Heart left ventricle (tissue), 16 donors: Measurements from ENCODE around the gene ESRP2. TPM values are rescaled to one million over a fixed set of nuclear protein-coding genes. Genes with fewer than 3 reads are reported as not detected.
A peak's percentile ranks its signal among the peaks of the same experiment; 100 is the strongest.

Experiments used
- ATAC-seq, 4 donors: fragments of 200-7000 bp; cut with Tn5 transposase; one replicate each; pipeline ENCODE4 v1.9.1; 2020 to 2022; ENCODE audit warnings: moderate library complexity in 4 of 4, mild to moderate bottlenecking in 3 of 4, moderate number of reproducible peaks in 1 of 4
- DNase-seq, 5 donors: peaks; one replicate each; pipeline ENCODE4 v3.0.0-alpha.2; 2020
- H3K27ac ChIP-seq, 12 donors: fragments of 200-600 bp; sonication (generic) in 4 of 12; one replicate each; pipeline versions ENCODE4 v1.5.0 to v1.8.0; 2016 to 2022; ENCODE audit warnings: mild to moderate bottlenecking in 2 of 12
- H3K27me3 ChIP-seq, 9 donors: fragments of 200-600 bp; sonication (generic) in 2 of 9; one replicate each; pipeline versions ENCODE4 v1.5.1 to v1.8.0; 2016 to 2022; ENCODE audit warnings: mild to moderate bottlenecking in 3 of 9
- H3K36me3 ChIP-seq, 9 donors: fragments of 200-600 bp; sonication (generic) in 2 of 9; one replicate each; pipeline versions ENCODE4 v1.5.0 to v1.8.0; 2018 to 2022; ENCODE audit warnings: mild to moderate bottlenecking in 2 of 9
- H3K4me1 ChIP-seq, 12 donors: fragments of 200-600 bp; sonication (generic) in 4 of 12; one replicate each; pipeline versions ENCODE4 v1.5.0 to v1.8.0; 2016 to 2022; ENCODE audit warnings: mild to moderate bottlenecking in 3 of 12
- H3K4me3 ChIP-seq, 12 donors: fragments of 200-600 bp; sonication (generic) in 4 of 12; one replicate each; pipeline versions ENCODE4 v1.5.0 to v1.8.0; 2017 to 2022; ENCODE audit warnings: mild to moderate bottlenecking in 9 of 12, moderate library complexity in 4 of 12
- H3K9me3 ChIP-seq, 12 donors: fragments of 200-600 bp; sonication (generic) in 4 of 12; one replicate each; pipeline versions ENCODE4 v1.5.0 to v1.8.0; 2016 to 2022; ENCODE audit warnings: mild to moderate bottlenecking in 1 of 12
- POLR2A ChIP-seq, 2 donors: fragments of 450-650 bp; IDR thresholded peaks; one replicate each; pipeline ENCODE4 v1.6.1; 2017; ENCODE audit warnings: antibody characterized with exemption in 2 of 2, mild to moderate bottlenecking in 2 of 2, moderate library complexity in 2 of 2
- WGBS, 4 donors: extraction: QIAGEN DNeasy Blood & Tissue Kit in 2 of 4; methylation state at CpG; one replicate each; pipeline versions ENCODE4 v1.1.5 to v1.1.7; 2013 to 2018; 5-methylcytosine and 5-hydroxymethylcytosine counted together
- intact Hi-C, 10 donors: fragments of 100-400 bp; cut with DNase I; formaldehyde crosslinking; loops; one replicate each; pipeline versions ENCODE4 v1.11.1 to v1.14.2; 2022
- polyA plus RNA-seq, 2 donors: library from polyadenylated mRNA; stranded (reverse); fragments of 200-250 nt; gene quantifications; one replicate each; pipeline ENCODE4 v1.2.3, GENCODE V29; 2013
- total RNA-seq, 9 donors: library from RNA; depleted of rRNA in 2 of 9; stranded (reverse); fragments of >200 nt in 2 of 9; fragmentation: NEBNext Ultra II Directional in 3 of 9; extraction: Animal tissue kit (Norgen Biotek cat#: 25700) in 3 of 9; gene quantifications; one replicate each; pipeline versions ENCODE4 v1.1.0 to v1.2.4, GENCODE V29; 2016 to 2023
- TF ChIP-seq, protein P1 (sequence below), 12 donors: fragments of 200-600 bp; sonication (generic) in 4 of 12; IDR thresholded peaks; one replicate each; pipeline versions ENCODE4 v1.5.0 to v1.8.0; 2018 to 2022; ENCODE audit warnings: antibody characterized with exemption in 12 of 12, mild to moderate bottlenecking in 5 of 12
- donor health status: ischemic (EF 13 %, LVEDD 7.1; RV severe dilation, severe dysfunction).
- donor health status: healthy with polysubstance abuse.
- donor health status: DM: no; HTN: yes; CAD: no.
- donor health status: DM: no; HTN: no; CAD: no.
- donor health status: ischemic (EF 25% LVEDD 6.9; RV normal size, moderate dysfunction).
- donor health status: ischemic (EF 25% LVEDD 5.7; RV mildly dilated, moderate dysfunction).
- donor health status: healthy.
- donor health status: DM: yes; HTN: yes; CAD: no.
- donor health status: ischemic (EF 35%, LVEDD 5.7; RV mildly dilated, moderate dysfunction).
- donor health status: nonischemic (EF 11% LVEDD 7.7; RV severe dilation, severe dysfunction).
- donor health status: DM: yes; HTN: yes; CAD: no.
- donor health status: PGD.
- donor health status: ischemic (EF 29% LVEDD 5.4; RV normal size, mild dysfunction).
- donor health status: nonischemic (EF 23%, LVEDD 6.1; RV moderate dilation, normal function).

The ESRP2 gene
- total and polyA plus RNA-seq, 11 donors = 0.15 to 1.9 (median 0.45) TPM; not detected in 1

DNA sequence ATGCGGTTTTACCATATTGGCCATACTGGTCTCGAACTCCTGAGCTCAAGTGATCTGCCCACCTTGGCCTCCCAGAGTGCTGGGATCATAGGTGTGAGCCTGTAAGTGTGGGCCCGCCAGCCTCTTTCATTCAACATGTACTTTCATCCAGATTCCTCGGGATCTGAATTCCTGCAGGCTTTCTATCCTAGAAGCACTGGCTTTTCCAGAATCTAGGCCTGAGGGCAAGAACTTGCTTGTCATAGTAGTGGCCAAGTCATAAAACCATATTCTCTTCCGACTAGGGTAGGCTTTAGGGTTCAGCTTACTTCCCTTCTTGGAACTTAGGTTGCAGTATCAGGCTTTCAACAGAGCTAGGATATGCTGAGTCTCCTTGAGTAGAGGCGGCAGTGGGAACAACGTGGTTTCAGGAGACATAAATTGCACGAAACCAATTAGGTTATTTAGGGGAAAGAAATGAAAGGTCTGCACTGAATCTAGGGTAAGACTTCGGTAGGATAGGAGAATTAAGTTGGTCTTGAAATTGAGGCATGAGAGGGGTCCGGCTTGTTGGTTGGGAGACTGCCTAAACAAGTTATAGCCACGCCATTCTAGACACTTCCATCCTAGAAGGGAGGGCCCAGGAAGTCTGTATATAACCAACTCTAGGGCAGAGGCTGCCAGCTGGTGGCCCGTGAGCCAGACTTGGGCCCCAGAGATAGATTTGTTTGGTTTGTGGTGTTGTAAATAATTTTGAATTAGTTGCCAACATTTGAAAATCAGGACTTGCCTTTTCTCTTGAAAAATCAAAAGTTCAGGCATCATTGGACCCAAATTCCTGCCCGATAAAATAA is 44.0 kb upstream of the ESRP2 start:
- 88 to 92% (median 91%) methylated on average over 13 of the region's 13 CpGs for WGBS, 4 donors
- H3K4me1 ChIP-seq = peaks cover 0 to 72% (median 45%) of the 10 kb centered on the region in 12 donors
- ATAC-seq (no peak), DNase-seq (no peak)
- H3K27ac ChIP-seq = peak overlapping the region in 8 of 12 donors; percentile 1 to 89 (median 10)
- no peaks in the 10 kb centered on the region for H3K9me3 ChIP-seq
- TF ChIP-seq, protein P1, sequence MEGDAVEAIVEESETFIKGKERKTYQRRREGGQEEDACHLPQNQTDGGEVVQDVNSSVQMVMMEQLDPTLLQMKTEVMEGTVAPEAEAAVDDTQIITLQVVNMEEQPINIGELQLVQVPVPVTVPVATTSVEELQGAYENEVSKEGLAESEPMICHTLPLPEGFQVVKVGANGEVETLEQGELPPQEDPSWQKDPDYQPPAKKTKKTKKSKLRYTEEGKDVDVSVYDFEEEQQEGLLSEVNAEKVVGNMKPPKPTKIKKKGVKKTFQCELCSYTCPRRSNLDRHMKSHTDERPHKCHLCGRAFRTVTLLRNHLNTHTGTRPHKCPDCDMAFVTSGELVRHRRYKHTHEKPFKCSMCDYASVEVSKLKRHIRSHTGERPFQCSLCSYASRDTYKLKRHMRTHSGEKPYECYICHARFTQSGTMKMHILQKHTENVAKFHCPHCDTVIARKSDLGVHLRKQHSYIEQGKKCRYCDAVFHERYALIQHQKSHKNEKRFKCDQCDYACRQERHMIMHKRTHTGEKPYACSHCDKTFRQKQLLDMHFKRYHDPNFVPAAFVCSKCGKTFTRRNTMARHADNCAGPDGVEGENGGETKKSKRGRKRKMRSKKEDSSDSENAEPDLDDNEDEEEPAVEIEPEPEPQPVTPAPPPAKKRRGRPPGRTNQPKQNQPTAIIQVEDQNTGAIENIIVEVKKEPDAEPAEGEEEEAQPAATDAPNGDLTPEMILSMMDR (IDR thresholded peaks at IDR 0.05) = no peak
- no peak for TF ChIP-seq POLR2A (IDR thresholded peaks at IDR 0.05)
- no peaks in the 10 kb centered on the region for H3K27me3 ChIP-seq
- intact Hi-C loops = no loop called here
- H3K4me3 ChIP-seq = no peak overlapping the region
- H3K36me3 ChIP-seq = peaks cover 0 to 46% (median 42%) of the 10 kb centered on the region in 9 donors

DNA sequence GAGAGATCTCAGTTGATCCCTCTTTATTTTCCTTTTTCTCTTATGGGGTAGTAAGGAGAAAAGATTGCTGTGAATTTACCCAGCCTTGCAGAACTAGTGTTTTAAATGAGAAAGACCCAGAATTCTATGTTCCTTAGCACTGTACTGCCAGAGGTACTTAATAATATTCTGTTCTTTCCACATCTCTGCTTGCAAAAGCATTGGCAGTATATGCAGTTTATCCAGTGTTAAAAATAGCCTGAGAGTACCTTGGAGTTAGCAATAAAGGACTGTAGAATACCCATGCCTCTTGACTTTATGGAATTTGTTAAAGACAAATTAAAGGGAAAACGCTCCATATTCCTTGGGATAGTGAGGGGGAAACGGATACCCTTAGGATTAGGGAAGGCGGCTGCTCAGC is 40.3 kb upstream of the ESRP2 start:
- WGBS, 4 donors = 42 to 61% (median 56%) methylated on average over 3 of the region's 3 CpGs
- peaks cover 0 to 60% (median 48%) of the 10 kb centered on the region in 9 donors for H3K36me3 ChIP-seq
- H3K27me3 ChIP-seq = no peaks in the 10 kb centered on the region
- H3K4me1 ChIP-seq = peaks cover 0 to 79% (median 41%) of the 10 kb centered on the region in 12 donors
- peak; percentile 60 to 65 (median 62) for ATAC-seq
- no peak for DNase-seq
- intact Hi-C loops = no loop called here
- H3K27ac ChIP-seq = peak overlapping the region; percentile 28 to 88 (median 72)
- no peaks in the 10 kb centered on the region for H3K9me3 ChIP-seq
- TF ChIP-seq, protein P1 (IDR thresholded peaks at IDR 0.05) = no peak
- TF ChIP-seq POLR2A (IDR thresholded peaks at IDR 0.05) = no peak
- H3K4me3 ChIP-seq = peak overlapping the region in 2 of 12 donors; percentile 2 to 13

- WGBS, 4 donors = 32 to 46% (median 44%) methylated on average over 4 of the region's 4 CpGs
- intact Hi-C loops = no loop called here
- peaks cover 0 to 79% (median 41%) of the 10 kb centered on the region in 12 donors for H3K4me1 ChIP-seq
- no peaks in the 10 kb centered on the region for H3K9me3 ChIP-seq
- TF ChIP-seq, protein P1 (IDR thresholded peaks at IDR 0.05) = no peak
- no peak for TF ChIP-seq POLR2A (IDR thresholded peaks at IDR 0.05)
- H3K27me3 ChIP-seq = no peaks in the 10 kb centered on the region
- ATAC-seq (no peak), DNase-seq (no peak)
- H3K36me3 ChIP-seq = peaks cover 0 to 59% (median 48%) of the 10 kb centered on the region in 9 donors
- peak overlapping the region in 2 of 12 donors; percentile 2 to 13 for H3K4me3 ChIP-seq
- H3K27ac ChIP-seq = peak overlapping the region; percentile 28 to 88 (median 72)
Observed at GRCh38 chr16:68275611-68276191, 39.8 kb upstream of the ESRP2 start.

- peak in 1 of 5 donors; percentile 13 for DNase-seq
- H3K9me3 ChIP-seq = no peaks in the 10 kb centered on the region
- no peak overlapping the region for H3K4me3 ChIP-seq
- no peaks in the 10 kb centered on the region for H3K27me3 ChIP-seq
- H3K36me3 ChIP-seq = peaks cover 0 to 54% (median 38%) of the 10 kb centered on the region in 9 donors
- TF ChIP-seq POLR2A (IDR thresholded peaks at IDR 0.05) = no peak
- TF ChIP-seq, protein P1 (IDR thresholded peaks at IDR 0.05) = no peak
- ATAC-seq = peak in 3 of 4 donors; percentile 19 to 71 (median 65)
- H3K27ac ChIP-seq = peak overlapping the region in 11 of 12 donors; percentile 18 to 81 (median 71)
- peaks cover 0 to 77% (median 35%) of the 10 kb centered on the region in 12 donors for H3K4me1 ChIP-seq
- 73 to 83% (median 80%) methylated on average over 4 of the region's 4 CpGs for WGBS, 4 donors
- intact Hi-C loops = no loop called here
Observed at GRCh38 chr16:68274441-68274840, 38.5 kb upstream of the ESRP2 start.
